HCT116 (cell line): ENCODE measurements around the gene THRA. TPM values are rescaled to one million over a fixed set of nuclear protein-coding genes. Genes with fewer than 3 reads are reported as not detected.

Experiments used
- ATAC-seq: fragments of 200-7000 bp; cut with Tn5 transposase; 2 replicates; pipeline ENCODE4 v1.9.1; 2020; ENCODE audit warnings: mild to moderate bottlenecking, moderate library complexity
- BruUV-seq: library from RNA; stranded (reverse); fragments of 400-500 nt; replicated peaks from 2 replicates; lab custom pipeline; 2021; lab: Mats Ljungman, UMichigan
- CTCF ChIA-PET: fragments of 300-600 bp; sonication (Branson Sonifier 250); formaldehyde crosslinking; loops from one replicate; lab custom pipeline; 2021; ENCODE audit warnings: antibody characterized with exemption; lab: Charles Lee
- POLR2A ChIA-PET: fragments of 300-600, 350-600 bp; sonication (Branson Sonifier 250); formaldehyde crosslinking; loops from one replicate; lab custom pipeline; 2021; ENCODE audit warnings: antibody characterized with exemption; lab: Charles Lee
- RAD21 ChIA-PET, 2 experiments: fragments of 300-600 bp; sonication (Branson Sonifier 250); formaldehyde crosslinking; loops; one replicate each; lab custom pipeline; 2023; ENCODE audit warnings: low total read pairs in 2 of 2; ENCODE audit not compliant: uncharacterized antibody in 2 of 2, unreplicated experiment in 2 of 2, low non-redundant PET in 1 of 2; lab: Charles Lee
- DNase-seq: peaks from one replicate; pipeline ENCODE4 v3.0.0-alpha.2; 2010; ENCODE audit warnings: low read depth, low spot score
- H2AFZ ChIP-seq: fragments of 200-600 bp; shearing (Covaris generic), sonication (generic); 2 replicates; pipeline ENCODE4 v1.6.1; 2017; ENCODE audit warnings: low read depth, mixed run types, mixed read lengths, antibody characterized with exemption, low read length; ENCODE audit not compliant: poor library complexity, severe bottlenecking
- H3K27ac ChIP-seq: 2 replicates; pipeline ENCODE4 v1.5.1; 2012; ENCODE audit warnings: low read depth, low read length
- H3K27me3 ChIP-seq: fragments of 200-600 bp; sonication (generic); 2 replicates; pipeline ENCODE4 v1.6.1; 2016; ENCODE audit warnings: mixed run types, low read length, mixed read lengths; ENCODE audit not compliant: insufficient read depth
- H3K36me3 ChIP-seq, 2 experiments: fragments of 200-500 bp in 1 of 2; fragments of 200-600 bp in 1 of 2; sonication (Bioruptor generic) in 1 of 2; sonication (generic) in 1 of 2; 2 replicates each; pipeline versions ENCODE4 v1.5.1 to v1.6.1; 2014 to 2016; ENCODE audit warnings: low read length in 2 of 2, inconsistent platforms in 1 of 2, mixed read lengths in 1 of 2, mixed run types in 1 of 2; ENCODE audit not compliant: insufficient read depth in 2 of 2, control insufficient read depth in 1 of 2
- H3K4me1 ChIP-seq, 2 experiments: fragments of 200-600 bp in 1 of 2; sonication (generic) in 1 of 2; 2 replicates each; pipeline versions ENCODE4 v1.5.1 to v1.6.1; 2012 to 2017; ENCODE audit warnings: low read length in 2 of 2, inconsistent platforms in 1 of 2, mild to moderate bottlenecking in 1 of 2, mixed read lengths in 1 of 2, mixed run types in 1 of 2, moderate library complexity in 1 of 2; ENCODE audit not compliant: insufficient read depth in 2 of 2, control insufficient read depth in 1 of 2
- H3K4me2 ChIP-seq: fragments of 200-600 bp; sonication (generic); 2 replicates; pipeline ENCODE4 v1.6.1; 2017; ENCODE audit warnings: mixed run types, low read length, mixed read lengths
- H3K4me3 ChIP-seq, 2 experiments: fragments of 200-600 bp in 1 of 2; sonication (generic) in 1 of 2; replicated peaks in 1 of 2; 2 replicates each; pipeline ENCODE4 v1.5.1; 2011 to 2016; ENCODE audit warnings: low read length in 2 of 2, control low read depth in 1 of 2, low read depth in 1 of 2, mild to moderate bottlenecking in 1 of 2, mixed read lengths in 1 of 2, mixed run types in 1 of 2
- H3K79me2 ChIP-seq: fragments of 200-600 bp; sonication (generic); 2 replicates; pipeline ENCODE4 v1.6.1; 2017; ENCODE audit warnings: mild to moderate bottlenecking, mixed run types, low read length, moderate library complexity, mixed read lengths; ENCODE audit not compliant: insufficient read depth
- H3K9ac ChIP-seq: fragments of 200-600 bp; sonication (generic); 2 replicates; pipeline ENCODE4 v1.6.1; 2016; ENCODE audit warnings: low read length, mixed read lengths
- H3K9me2 ChIP-seq: fragments of 200-600 bp; sonication (generic), shearing (Covaris generic); 2 replicates; pipeline ENCODE4 v1.6.1; 2017; ENCODE audit warnings: mixed run types, mild to moderate bottlenecking, moderate library complexity; ENCODE audit not compliant: insufficient read depth
- H3K9me3 ChIP-seq, 2 experiments: fragments of 200-500 bp in 1 of 2; fragments of 200-600 bp in 1 of 2; sonication (Bioruptor generic) in 1 of 2; sonication (generic) in 1 of 2; 2 replicates each; pipeline ENCODE4 v1.6.1; 2014 to 2017; ENCODE audit warnings: low read length in 2 of 2, mixed read lengths in 2 of 2, inconsistent platforms in 1 of 2, low read depth in 1 of 2, mild to moderate bottlenecking in 1 of 2, mixed run types in 1 of 2, moderate library complexity in 1 of 2; ENCODE audit not compliant: control insufficient read depth in 1 of 2, insufficient read depth in 1 of 2
- H4K20me1 ChIP-seq: fragments of 200-600 bp; sonication (generic), shearing (Covaris generic); 2 replicates; pipeline ENCODE4 v1.6.1; 2017; ENCODE audit warnings: mixed run types, mild to moderate bottlenecking, moderate library complexity; ENCODE audit not compliant: insufficient read depth
- EGR1 ChIP-seq: IDR thresholded peaks from 2 replicates; pipeline ENCODE4 v1.6.1; 2012; ENCODE audit warnings: low read depth
- ELF1 ChIP-seq: IDR thresholded peaks from 2 replicates; pipeline ENCODE4 v1.6.1; 2012; ENCODE audit warnings: low read depth, borderline replicate concordance
- EZH2 ChIP-seq: fragments of 200-600 bp; sonication (generic); IDR thresholded peaks from 2 replicates; pipeline ENCODE4 v1.6.1; 2017; ENCODE audit warnings: antibody characterized with exemption, mixed run types
- EZH2phosphoT487 ChIP-seq: fragments of 200-600 bp; IDR thresholded peaks from 2 replicates; pipeline ENCODE4 v1.6.1; 2018; ENCODE audit warnings: antibody characterized with exemption, borderline replicate concordance
- FOSL1 ChIP-seq: IDR thresholded peaks from 2 replicates; pipeline ENCODE4 v1.6.1; 2012; ENCODE audit warnings: low read depth
- POLR2A ChIP-seq: IDR thresholded peaks from 2 replicates; pipeline ENCODE4 v1.7.0; 2011; ENCODE audit warnings: borderline replicate concordance; ENCODE audit not compliant: insufficient read depth, insufficient read length; ENCODE audit errors: extremely low read depth
- POLR2AphosphoS5 ChIP-seq: IDR thresholded peaks from 2 replicates; pipeline ENCODE4 v1.6.1; 2011; ENCODE audit warnings: mild to moderate bottlenecking, low read depth, low read length, moderate library complexity
- RAD21 ChIP-seq: IDR thresholded peaks from 2 replicates; pipeline ENCODE4 v1.6.1; 2012; ENCODE audit warnings: low read depth, mild to moderate bottlenecking
- SIN3A ChIP-seq: IDR thresholded peaks from 2 replicates; pipeline ENCODE4 v1.6.1; 2012; ENCODE audit warnings: low read depth
- TCF7L2 ChIP-seq: IDR thresholded peaks from 2 replicates; pipeline ENCODE4 v1.7.0; 2011; ENCODE audit warnings: borderline replicate concordance, inconsistent platforms; ENCODE audit not compliant: insufficient read depth, insufficient read length; ENCODE audit errors: extremely low read depth
- YY1 ChIP-seq: IDR thresholded peaks from 2 replicates; pipeline ENCODE4 v1.6.1; 2011; ENCODE audit warnings: low read length, low read depth, moderate library complexity, mild to moderate bottlenecking; ENCODE audit not compliant: insufficient replicate concordance; ENCODE audit errors: extremely low read depth
- ZNF274 ChIP-seq: fragments of 200-500 bp; sonication (Bioruptor generic); IDR thresholded peaks from 2 replicates; pipeline ENCODE4 v1.6.1; 2014; ENCODE audit warnings: mild to moderate bottlenecking, low read depth, low read length, inconsistent platforms
- intact Hi-C: fragments of 100-400 bp; cut with micrococcal nuclease; formaldehyde crosslinking; loops from 2 replicates; pipeline ENCODE4 v1.10.0; 2022
- total RNA-seq: library from RNA; stranded (reverse); gene quantifications from one replicate; pipeline ENCODE4 v1.2.1, GENCODE V29; 2021; ENCODE audit not compliant: unreplicated experiment
- TF ChIP-seq, protein P1 (sequence below): IDR thresholded peaks from 2 replicates; pipeline ENCODE4 v1.6.1; 2012; ENCODE audit warnings: low read depth
- TF ChIP-seq, protein P2 (sequence below): IDR thresholded peaks from 2 replicates; pipeline ENCODE4 v1.6.1; 2012

THRA gene
- total RNA-seq, 1 experiment from 2014 or later = 23.3 TPM

DNA sequence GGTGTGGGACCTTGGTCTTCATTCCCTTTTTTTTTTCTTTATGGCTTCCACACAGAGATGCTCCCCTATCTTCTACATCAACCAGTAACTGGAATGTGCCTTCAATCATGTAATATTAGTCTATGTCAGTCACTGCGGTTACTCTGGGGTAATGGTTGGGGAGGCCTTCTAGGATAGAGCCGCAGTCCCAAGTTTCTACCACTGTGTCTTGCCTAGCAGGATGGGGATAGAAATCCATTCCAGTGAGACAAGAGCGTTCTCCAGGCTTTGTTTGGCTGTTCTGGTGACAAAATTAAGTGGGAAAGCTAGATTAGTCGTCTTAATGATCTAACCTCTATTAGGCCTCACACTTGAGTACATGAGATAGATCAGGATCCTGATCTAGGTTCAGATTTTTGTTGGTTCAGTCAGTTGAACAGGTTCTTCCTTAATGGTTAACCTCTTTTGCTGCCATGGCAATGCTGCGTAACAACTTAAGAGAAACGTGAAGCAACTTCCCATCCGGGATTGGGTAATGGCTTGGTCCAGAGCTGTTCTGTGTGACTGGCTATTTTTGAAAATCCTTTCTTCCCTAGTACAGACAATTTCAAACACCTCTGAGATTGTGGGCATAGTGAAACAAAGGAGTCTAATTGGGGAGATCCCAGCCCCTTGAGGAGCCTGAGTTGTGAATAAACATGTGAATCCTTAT is 67.7 kb downstream of the THRA start:
- peaks cover 33% of the 10 kb centered on the region for H3K79me2 ChIP-seq

DNA sequence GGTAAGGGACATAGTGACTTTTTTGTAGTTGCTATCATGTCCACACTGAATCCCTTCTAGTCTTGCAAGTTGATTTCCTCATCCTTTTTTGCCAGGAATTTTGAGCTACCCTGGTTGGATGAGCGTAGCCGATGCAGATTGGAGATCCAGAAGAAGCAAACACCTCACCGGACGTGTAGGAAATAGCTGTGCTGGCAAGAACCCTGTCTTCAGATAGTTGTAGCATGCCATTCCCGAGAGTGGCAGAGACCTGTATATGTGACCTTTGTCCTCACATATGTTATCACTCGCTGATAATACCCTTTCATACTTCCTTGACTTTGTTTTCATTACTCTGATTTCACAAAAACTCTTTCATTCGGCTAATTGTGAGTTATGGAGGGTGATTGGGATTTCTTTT is 71.4 kb downstream of the THRA start:
- RAD21 ChIA-PET = no interaction called here
- TF ChIP-seq ELF1 = no peak
- TF ChIP-seq EGR1 = no peak
- no peak for TF ChIP-seq FOSL1
- TF ChIP-seq POLR2AphosphoS5 = no peak
- no peak for TF ChIP-seq YY1
- TF ChIP-seq, protein P1, sequence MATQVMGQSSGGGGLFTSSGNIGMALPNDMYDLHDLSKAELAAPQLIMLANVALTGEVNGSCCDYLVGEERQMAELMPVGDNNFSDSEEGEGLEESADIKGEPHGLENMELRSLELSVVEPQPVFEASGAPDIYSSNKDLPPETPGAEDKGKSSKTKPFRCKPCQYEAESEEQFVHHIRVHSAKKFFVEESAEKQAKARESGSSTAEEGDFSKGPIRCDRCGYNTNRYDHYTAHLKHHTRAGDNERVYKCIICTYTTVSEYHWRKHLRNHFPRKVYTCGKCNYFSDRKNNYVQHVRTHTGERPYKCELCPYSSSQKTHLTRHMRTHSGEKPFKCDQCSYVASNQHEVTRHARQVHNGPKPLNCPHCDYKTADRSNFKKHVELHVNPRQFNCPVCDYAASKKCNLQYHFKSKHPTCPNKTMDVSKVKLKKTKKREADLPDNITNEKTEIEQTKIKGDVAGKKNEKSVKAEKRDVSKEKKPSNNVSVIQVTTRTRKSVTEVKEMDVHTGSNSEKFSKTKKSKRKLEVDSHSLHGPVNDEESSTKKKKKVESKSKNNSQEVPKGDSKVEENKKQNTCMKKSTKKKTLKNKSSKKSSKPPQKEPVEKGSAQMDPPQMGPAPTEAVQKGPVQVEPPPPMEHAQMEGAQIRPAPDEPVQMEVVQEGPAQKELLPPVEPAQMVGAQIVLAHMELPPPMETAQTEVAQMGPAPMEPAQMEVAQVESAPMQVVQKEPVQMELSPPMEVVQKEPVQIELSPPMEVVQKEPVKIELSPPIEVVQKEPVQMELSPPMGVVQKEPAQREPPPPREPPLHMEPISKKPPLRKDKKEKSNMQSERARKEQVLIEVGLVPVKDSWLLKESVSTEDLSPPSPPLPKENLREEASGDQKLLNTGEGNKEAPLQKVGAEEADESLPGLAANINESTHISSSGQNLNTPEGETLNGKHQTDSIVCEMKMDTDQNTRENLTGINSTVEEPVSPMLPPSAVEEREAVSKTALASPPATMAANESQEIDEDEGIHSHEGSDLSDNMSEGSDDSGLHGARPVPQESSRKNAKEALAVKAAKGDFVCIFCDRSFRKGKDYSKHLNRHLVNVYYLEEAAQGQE = no peak
- TF ChIP-seq, protein P2, sequence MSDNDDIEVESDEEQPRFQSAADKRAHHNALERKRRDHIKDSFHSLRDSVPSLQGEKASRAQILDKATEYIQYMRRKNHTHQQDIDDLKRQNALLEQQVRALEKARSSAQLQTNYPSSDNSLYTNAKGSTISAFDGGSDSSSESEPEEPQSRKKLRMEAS = no peak
- no peak for TF ChIP-seq RAD21
- no peak for TF ChIP-seq POLR2A
- TF ChIP-seq EZH2 = no peak
- TF ChIP-seq SIN3A = no peak
- TF ChIP-seq EZH2phosphoT487 = no peak
- TF ChIP-seq TCF7L2 = no peak

More for the DNA sequence above, 67.7 kb downstream of the THRA start:
- RAD21 ChIA-PET = no interaction called here
- no peak for ATAC-seq
- no peak for DNase-seq
- H3K4me2 ChIP-seq = no peak overlapping the region
- intact Hi-C loops = no loop called here
- H3K36me3 ChIP-seq = peaks cover 56 to 69% of the 10 kb centered on the region in 2 experiments
- H4K20me1 ChIP-seq = no peaks in the 10 kb centered on the region
- H3K9me2 ChIP-seq = no peaks in the 10 kb centered on the region
- no peaks in the 10 kb centered on the region for H3K9me3 ChIP-seq
- no peaks in the 10 kb centered on the region for H3K4me1 ChIP-seq
- no peaks in the 10 kb centered on the region for H3K27me3 ChIP-seq
- H3K9ac ChIP-seq = no peak overlapping the region
- BruUV-seq = no TSS peak
- POLR2A ChIA-PET = no interaction called here
- TF ChIP-seq YY1 (no peak), EZH2 (no peak), ZNF274 (no peak)
- H2AFZ ChIP-seq = no peak overlapping the region
- no peak overlapping the region for H3K4me3 ChIP-seq
- CTCF ChIA-PET = no interaction called here
- no peak overlapping the region for H3K27ac ChIP-seq

More for the DNA sequence above, 71.4 kb downstream of the THRA start:
- BruUV-seq = no TSS peak
- Histone ChIP-seq H3K4me2 (no peak overlapping the region), H3K4me3 (no peak overlapping the region), H3K9me3 (no peaks in the 10 kb centered on the region), H3K79me2 (peaks cover 36% of the 10 kb centered on the region), H4K20me1 (no peaks in the 10 kb centered on the region), H3K9ac (no peak overlapping the region), H3K27ac (no peak overlapping the region), H3K36me3 (peaks cover 45 to 54% of the 10 kb centered on the region in 2 experiments), H2AFZ (no peak overlapping the region), H3K4me1 (peaks cover 4 to 6% of the 10 kb centered on the region in 2 experiments; a peak in 3 of 4 replicates), H3K27me3 (no peaks in the 10 kb centered on the region), H3K9me2 (no peaks in the 10 kb centered on the region)
- CTCF ChIA-PET = interaction anchor here (0.8 kb wide), 1 partner anchor 21 kb away, joined by 4 read pairs; no protein-coding TSS in a partner anchor
- intact Hi-C loops = no loop called here
- ATAC-seq (no peak), DNase-seq (no peak)
- POLR2A ChIA-PET = no interaction called here
